Vagina (tissue), 2 donors: ENCODE results near the gene PRXL2B. TPM values are rescaled to one million over a fixed set of nuclear protein-coding genes. Genes with fewer than 3 reads are reported as not detected.

Experiments used
- DNase-seq, 2 donors: peaks; one replicate each; pipeline ENCODE4 v3.0.0-alpha.2; 2017; ENCODE audit errors: extremely low spot score in 2 of 2
- H3K27ac ChIP-seq: fragments of 200-600 bp; sonication (generic); one replicate; pipeline ENCODE4 v1.5.1; 2019
- H3K27me3 ChIP-seq: fragments of 200-600 bp; sonication (generic); one replicate; pipeline ENCODE4 v1.5.1; 2019
- H3K36me3 ChIP-seq, 2 donors: fragments of 200-600 bp; sonication (generic); one replicate each; pipeline ENCODE4 v1.5.1; 2017 to 2019
- H3K4me1 ChIP-seq: fragments of 200-600 bp; sonication (generic); one replicate; pipeline ENCODE4 v1.5.1; 2019
- H3K4me3 ChIP-seq, 2 donors: fragments of 200-600 bp; sonication (generic); 1 replicate in 1 of 2; 2 replicates in 1 of 2; pipeline ENCODE4 v1.5.1; 2016 to 2019
- H3K9me3 ChIP-seq: fragments of 200-600 bp; sonication (generic); one replicate; pipeline ENCODE4 v1.5.1; 2019
- POLR2A ChIP-seq, 2 donors: fragments of 450-650 bp; IDR thresholded peaks; one replicate each; pipeline ENCODE4 v1.6.1; 2017; ENCODE audit warnings: antibody characterized with exemption in 2 of 2, mild to moderate bottlenecking in 2 of 2, moderate library complexity in 2 of 2
- POLR2AphosphoS5 ChIP-seq, 2 donors: sonication (generic); formaldehyde crosslinking; IDR thresholded peaks; one replicate each; pipeline ENCODE4 v1.9.0; 2017; ENCODE audit warnings: antibody characterized with exemption in 2 of 2, mild to moderate bottlenecking in 2 of 2, low read depth in 1 of 2; ENCODE audit not compliant: insufficient read depth in 1 of 2
- intact Hi-C: fragments of 100-400 bp; cut with DNase I; formaldehyde crosslinking; loops from one replicate; pipeline ENCODE4 v1.15.1; 2023
- total RNA-seq: library from RNA; depleted of rRNA; stranded (reverse); fragments of >200 nt; gene quantifications from one replicate; pipeline ENCODE4 v1.2.3, GENCODE V29; 2016
- TF ChIP-seq, protein P1 (sequence below), 3 experiments: fragments of 450-650 bp in 2 of 3; fragments of 200-600 bp in 1 of 3; sonication (generic) in 1 of 3; IDR thresholded peaks; one replicate each; pipeline ENCODE4 v1.5.1; 2017 to 2019; ENCODE audit warnings: antibody characterized with exemption in 3 of 3, mild to moderate bottlenecking in 2 of 3, moderate library complexity in 2 of 3

PRXL2B gene
- total RNA-seq, 1 donor from 2014 or later = 16.2 TPM

DNA sequence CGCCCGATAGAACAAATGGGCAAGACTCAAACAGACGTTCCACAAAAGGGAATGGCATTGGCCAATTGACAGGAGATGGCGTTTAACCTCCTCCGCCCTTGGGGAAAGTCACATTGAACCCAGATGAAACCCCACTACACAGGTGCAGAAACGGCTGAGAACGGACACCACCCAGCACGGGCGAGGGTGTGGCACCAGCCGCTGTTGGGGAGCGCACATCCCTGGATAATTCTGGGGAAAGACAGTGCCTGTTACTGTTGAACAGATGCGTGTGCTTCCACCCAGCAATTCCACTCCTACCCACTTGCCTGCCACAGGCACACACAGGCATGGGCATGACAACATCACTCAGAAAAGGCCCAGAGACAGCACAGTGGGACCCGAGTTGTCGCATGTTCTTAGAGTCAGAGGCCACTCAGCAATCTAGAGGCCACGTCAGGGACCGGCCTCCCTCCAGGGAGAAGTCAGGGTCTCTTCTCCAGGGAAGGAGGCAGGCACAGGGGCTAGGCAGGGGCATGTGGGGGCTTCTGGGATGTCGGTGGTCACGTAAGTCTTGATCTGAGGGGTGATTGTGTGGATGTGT, 15.2 kb downstream of the PRXL2B start:
- H3K4me1 ChIP-seq = no peaks in the 10 kb centered on the region
- no peak overlapping the region for H3K4me3 ChIP-seq
- DNase-seq = no peak
- no peaks in the 10 kb centered on the region for H3K27me3 ChIP-seq
- TF ChIP-seq POLR2A (IDR thresholded peaks at IDR 0.05) (no peak), POLR2AphosphoS5 (IDR thresholded peaks at IDR 0.05; ENCODE audit: insufficient read depth in 1 of 2, low read depth in 1 of 2) (no peak)
- TF ChIP-seq, protein P1, sequence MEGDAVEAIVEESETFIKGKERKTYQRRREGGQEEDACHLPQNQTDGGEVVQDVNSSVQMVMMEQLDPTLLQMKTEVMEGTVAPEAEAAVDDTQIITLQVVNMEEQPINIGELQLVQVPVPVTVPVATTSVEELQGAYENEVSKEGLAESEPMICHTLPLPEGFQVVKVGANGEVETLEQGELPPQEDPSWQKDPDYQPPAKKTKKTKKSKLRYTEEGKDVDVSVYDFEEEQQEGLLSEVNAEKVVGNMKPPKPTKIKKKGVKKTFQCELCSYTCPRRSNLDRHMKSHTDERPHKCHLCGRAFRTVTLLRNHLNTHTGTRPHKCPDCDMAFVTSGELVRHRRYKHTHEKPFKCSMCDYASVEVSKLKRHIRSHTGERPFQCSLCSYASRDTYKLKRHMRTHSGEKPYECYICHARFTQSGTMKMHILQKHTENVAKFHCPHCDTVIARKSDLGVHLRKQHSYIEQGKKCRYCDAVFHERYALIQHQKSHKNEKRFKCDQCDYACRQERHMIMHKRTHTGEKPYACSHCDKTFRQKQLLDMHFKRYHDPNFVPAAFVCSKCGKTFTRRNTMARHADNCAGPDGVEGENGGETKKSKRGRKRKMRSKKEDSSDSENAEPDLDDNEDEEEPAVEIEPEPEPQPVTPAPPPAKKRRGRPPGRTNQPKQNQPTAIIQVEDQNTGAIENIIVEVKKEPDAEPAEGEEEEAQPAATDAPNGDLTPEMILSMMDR (IDR thresholded peaks at IDR 0.05) = no peak
- H3K9me3 ChIP-seq = no peaks in the 10 kb centered on the region
- intact Hi-C loops = no loop called here
- H3K27ac ChIP-seq = no peak overlapping the region
- H3K36me3 ChIP-seq = no peaks in the 10 kb centered on the region

DNA sequence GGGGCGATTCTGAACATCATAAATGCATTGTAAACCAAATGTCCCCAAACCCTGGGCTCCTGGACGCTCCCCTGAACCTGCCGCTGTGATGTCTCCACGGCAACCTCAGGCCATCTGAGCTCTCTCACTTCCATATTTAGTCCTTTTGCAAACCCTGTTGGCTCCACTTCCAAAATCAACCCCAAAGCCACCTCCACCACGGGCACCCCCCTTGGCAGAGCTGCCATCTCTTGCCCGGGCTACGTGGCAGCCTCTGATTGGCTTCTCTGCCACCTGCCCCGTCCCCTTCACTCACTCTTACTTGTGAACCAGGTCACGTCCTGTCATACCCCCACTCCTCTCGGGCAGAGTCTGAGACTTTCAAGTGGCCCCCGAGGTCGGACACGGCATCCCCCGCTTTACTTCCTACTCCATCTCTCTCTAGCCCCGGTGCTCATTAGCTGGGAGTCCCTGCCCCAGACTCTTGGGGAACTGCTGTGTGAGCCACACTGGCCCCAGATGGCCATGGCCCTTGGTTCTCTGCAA, 15.8 kb downstream of the PRXL2B start:
- DNase-seq = no peak
- no peak for TF ChIP-seq POLR2AphosphoS5 (IDR thresholded peaks at IDR 0.05; ENCODE audit: insufficient read depth in 1 of 2, low read depth in 1 of 2)
- TF ChIP-seq, protein P1 (IDR thresholded peaks at IDR 0.05) = no peak
- TF ChIP-seq POLR2A (IDR thresholded peaks at IDR 0.05) = no peak
- intact Hi-C loops = no loop called here
- Histone ChIP-seq H3K4me3 (no peak overlapping the region), H3K9me3 (no peaks in the 10 kb centered on the region), H3K27ac (no peak overlapping the region), H3K4me1 (no peaks in the 10 kb centered on the region), H3K27me3 (no peaks in the 10 kb centered on the region), H3K36me3 (no peaks in the 10 kb centered on the region)

DNA sequence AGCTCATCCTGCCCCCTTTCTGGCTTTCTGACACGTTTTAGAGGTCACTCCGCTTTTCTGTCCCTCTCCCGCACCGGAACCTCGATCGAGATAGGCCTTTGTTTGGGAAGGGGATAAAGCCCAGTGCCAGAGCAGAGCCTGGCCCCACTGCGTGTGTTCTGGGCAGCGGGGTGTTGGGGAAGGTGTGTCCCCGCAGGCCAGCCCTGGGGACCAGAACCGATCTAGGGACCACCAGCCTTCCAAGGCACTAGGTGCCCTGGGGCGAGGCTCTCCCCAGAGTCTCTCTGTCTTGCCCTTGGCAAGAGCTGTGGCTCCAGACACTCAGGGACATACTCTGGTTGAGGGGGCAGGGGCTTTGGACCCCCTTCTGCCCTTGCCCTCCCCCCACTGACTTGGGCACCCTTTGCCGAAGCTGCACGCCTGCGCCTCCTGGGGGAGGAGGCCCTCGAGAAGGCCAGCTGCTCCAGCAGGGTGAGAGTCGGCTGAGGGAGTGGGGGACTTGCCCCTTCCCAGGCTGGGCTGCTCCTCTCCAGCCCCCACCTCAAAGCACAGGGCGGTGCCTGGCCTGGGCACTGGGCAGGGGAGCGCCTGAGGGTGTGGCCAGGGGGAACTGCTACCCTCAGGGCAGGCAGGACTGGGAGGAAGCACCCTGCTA, 16.4 kb downstream of the PRXL2B start:
- H3K9me3 ChIP-seq = no peaks in the 10 kb centered on the region
- no peaks in the 10 kb centered on the region for H3K27me3 ChIP-seq
- DNase-seq = no peak
- H3K4me3 ChIP-seq = no peak overlapping the region
- H3K36me3 ChIP-seq = no peaks in the 10 kb centered on the region
- no peaks in the 10 kb centered on the region for H3K4me1 ChIP-seq
- intact Hi-C loops = no loop called here
- TF ChIP-seq POLR2A (IDR thresholded peaks at IDR 0.05) = no peak
- TF ChIP-seq POLR2AphosphoS5 (IDR thresholded peaks at IDR 0.05; ENCODE audit: insufficient read depth in 1 of 2, low read depth in 1 of 2) = no peak
- TF ChIP-seq, protein P1 (IDR thresholded peaks at IDR 0.05) = no peak
- H3K27ac ChIP-seq = no peak overlapping the region

DNA sequence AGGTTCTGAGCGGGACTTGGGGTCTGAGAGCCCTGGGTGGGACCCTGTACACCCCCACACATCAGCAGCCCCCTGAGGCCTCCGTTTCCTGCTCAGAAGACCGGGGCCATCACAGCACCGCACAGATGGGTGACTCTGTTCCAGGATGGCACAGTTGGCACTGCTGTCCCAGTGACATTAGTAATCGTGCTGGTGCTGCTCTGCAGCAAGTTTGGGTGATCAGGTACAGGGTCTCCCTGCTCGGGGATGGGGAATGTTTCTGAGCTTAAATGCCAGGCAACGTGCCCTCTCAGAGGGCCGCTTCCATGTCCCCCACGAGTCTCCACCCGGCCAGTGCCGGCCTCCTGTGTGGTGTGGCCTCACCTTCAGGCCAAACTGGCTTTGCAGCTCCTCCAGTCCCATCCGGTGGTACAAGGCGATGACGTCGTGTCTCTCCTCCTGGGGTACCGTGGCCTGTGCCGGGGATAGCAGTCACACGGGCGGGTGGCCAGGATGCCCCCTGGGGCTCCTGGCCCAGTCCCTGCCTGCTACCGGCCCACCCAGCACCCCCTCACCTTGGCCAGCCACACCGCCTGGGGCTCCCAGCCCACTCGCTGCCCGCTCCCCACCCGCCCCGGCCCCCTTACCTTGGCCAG, 17.1 kb downstream of the PRXL2B start:
- TF ChIP-seq POLR2A (IDR thresholded peaks at IDR 0.05) = no peak
- H3K27me3 ChIP-seq = no peaks in the 10 kb centered on the region
- no peaks in the 10 kb centered on the region for H3K9me3 ChIP-seq
- no peak overlapping the region for H3K4me3 ChIP-seq
- intact Hi-C loops = no loop called here
- H3K27ac ChIP-seq = no peak overlapping the region
- H3K36me3 ChIP-seq = no peaks in the 10 kb centered on the region
- no peaks in the 10 kb centered on the region for H3K4me1 ChIP-seq
- no peak for DNase-seq

DNA sequence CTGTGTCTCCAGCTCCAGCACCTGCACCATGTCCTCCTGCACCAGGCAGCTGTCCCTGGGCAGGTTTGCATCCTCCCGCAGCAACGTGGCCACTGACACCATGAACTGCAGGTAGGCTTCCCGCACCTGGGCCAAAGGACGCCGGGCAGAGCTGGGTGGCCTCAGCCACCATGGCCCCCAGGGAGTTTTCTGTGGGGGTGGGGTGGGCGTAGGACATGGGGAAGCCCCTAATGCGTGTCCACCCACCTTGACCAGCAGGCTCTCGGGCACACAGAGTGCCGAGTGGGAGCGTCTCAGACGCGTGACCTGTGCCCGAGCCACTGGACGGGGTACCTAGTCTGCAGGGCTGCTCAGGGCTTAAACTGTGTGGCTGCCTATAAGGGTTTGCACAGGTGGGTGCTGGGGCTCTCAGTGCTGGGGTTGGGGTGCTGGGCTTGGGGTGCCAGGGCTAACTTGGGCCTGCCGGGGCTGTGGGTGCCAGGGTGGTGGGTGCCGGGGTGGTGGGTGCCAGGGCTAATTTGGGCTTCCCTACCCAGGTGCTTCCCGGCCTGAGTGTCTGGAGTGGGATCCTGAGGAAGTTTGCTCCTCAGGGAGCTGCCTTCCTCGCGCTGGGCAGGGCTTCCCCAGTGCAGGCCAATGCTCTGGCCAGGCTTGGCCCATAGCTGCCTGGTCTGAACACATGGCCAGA, 17.7 kb downstream of the PRXL2B start:
- H3K4me3 ChIP-seq = no peak overlapping the region
- no peaks in the 10 kb centered on the region for H3K36me3 ChIP-seq
- no peaks in the 10 kb centered on the region for H3K27me3 ChIP-seq
- TF ChIP-seq POLR2A (IDR thresholded peaks at IDR 0.05) (no peak), POLR2AphosphoS5 (IDR thresholded peaks at IDR 0.05; ENCODE audit: insufficient read depth in 1 of 2, low read depth in 1 of 2) (no peak)
- TF ChIP-seq, protein P1 (IDR thresholded peaks at IDR 0.05) = no peak
- H3K27ac ChIP-seq = no peak overlapping the region
- H3K9me3 ChIP-seq = no peaks in the 10 kb centered on the region
- H3K4me1 ChIP-seq = no peaks in the 10 kb centered on the region
- DNase-seq = no peak
- intact Hi-C loops = no loop called here
